GM12878 (cell line): ENCODE data around the gene STEAP3. TPM values are rescaled to one million over a fixed set of nuclear protein-coding genes. Genes with fewer than 3 reads are reported as not detected.

Experiments
- ATAC-seq: fragments of 200-7000 bp; cut with Tn5 transposase; 3 replicates; pipeline ENCODE4 v1.9.1; 2020; ENCODE audit warnings: mild to moderate bottlenecking, moderate library complexity
- BruUV-seq: library from RNA; stranded (reverse); fragments of 400-500 nt; replicated peaks from 2 replicates; lab custom pipeline; 2021; lab: Mats Ljungman, UMichigan
- CTCF ChIA-PET: fragments of 300-600 bp; sonication (Branson Sonifier 250); formaldehyde crosslinking; extraction: SDS; loops from one replicate; lab custom pipeline; 2021; ENCODE audit warnings: inconsistent platforms; lab: Yijun Ruan, JAX
- POLR2A ChIA-PET: fragments of 350-600 bp; formaldehyde crosslinking; extraction: SDS; loops from one replicate; lab custom pipeline; 2021; ENCODE audit warnings: inconsistent platforms; lab: Charles Lee
- RAD21 ChIA-PET: fragments of 300-600 bp; sonication (Branson Sonifier 250); formaldehyde crosslinking; loops from one replicate; lab custom pipeline; 2023; ENCODE audit warnings: antibody characterized with exemption; ENCODE audit not compliant: unreplicated experiment; lab: Charles Lee
- SMC1A ChIA-PET: fragments of 300-600 bp; sonication (Branson Sonifier 250); formaldehyde crosslinking; loops from one replicate; lab custom pipeline; 2023; ENCODE audit not compliant: unreplicated experiment, uncharacterized antibody; lab: Charles Lee
- DNase-seq: peaks from one replicate; pipeline ENCODE4 v3.0.0-alpha.2; 2011; ENCODE audit warnings: low read depth, low spot score
- FAIRE-seq: peaks from 3 replicates; lab custom pipeline; 2011; peaks lifted over from hg19 to GRCh38; lab: Jason Lieb, UNC
- H2AFZ ChIP-seq: 2 replicates; pipeline ENCODE4 v1.6.0; 2011; ENCODE audit warnings: low read depth, low read length, control low read depth; ENCODE audit not compliant: control insufficient read depth
- H3K27ac ChIP-seq: 2 replicates; pipeline ENCODE4 v1.5.1; 2011; ENCODE audit warnings: control low read depth; ENCODE audit not compliant: control insufficient read depth, insufficient read depth
- H3K27me3 ChIP-seq, 2 experiments: replicated peaks in 1 of 2; 2 replicates each; pipeline versions ENCODE4 v1.6.0 to v1.6.1; 2011; ENCODE audit warnings: low read length in 1 of 2; ENCODE audit not compliant: control insufficient read depth in 2 of 2, insufficient read depth in 2 of 2
- H3K36me3 ChIP-seq, 2 experiments: 2 replicates each; pipeline ENCODE4 v1.5.1; 2011; ENCODE audit warnings: low read length in 1 of 2; ENCODE audit not compliant: control insufficient read depth in 2 of 2, insufficient read depth in 2 of 2
- H3K4me1 ChIP-seq: 2 replicates; pipeline ENCODE4 v1.6.1; 2011; ENCODE audit warnings: mild to moderate bottlenecking, low read length, moderate library complexity, mixed read lengths; ENCODE audit not compliant: control insufficient read depth, insufficient read depth
- H3K4me2 ChIP-seq: 2 replicates; pipeline ENCODE4 v1.6.0; 2011; ENCODE audit warnings: control low read depth; ENCODE audit not compliant: control insufficient read depth, insufficient read depth
- H3K4me3 ChIP-seq: fragments of 200-600 bp; sonication (generic); 2 replicates; pipeline ENCODE4 v1.5.1; 2016
- H3K79me2 ChIP-seq: 2 replicates; pipeline ENCODE4 v1.6.0; 2011; ENCODE audit warnings: low read length; ENCODE audit not compliant: control insufficient read depth, insufficient read depth
- H3K9ac ChIP-seq: 2 replicates; pipeline ENCODE4 v1.8.0; 2011; ENCODE audit warnings: low read length, control low read depth, mixed read lengths; ENCODE audit not compliant: control insufficient read depth, insufficient read depth
- H3K9me3 ChIP-seq: replicated peaks from 3 replicates; pipeline ENCODE4 v1.5.1; 2011; ENCODE audit warnings: mild to moderate bottlenecking, low read length; ENCODE audit not compliant: control insufficient read depth, insufficient read depth
- H4K20me1 ChIP-seq: 2 replicates; pipeline ENCODE4 v1.6.0; 2011; ENCODE audit not compliant: control insufficient read depth, insufficient read depth
- BCL11A ChIP-seq: IDR thresholded peaks from 2 replicates; pipeline ENCODE4 v1.6.1; 2011; ENCODE audit warnings: low read depth, low read length
- CBFB ChIP-seq: IDR thresholded peaks from 2 replicates; pipeline ENCODE4 v1.6.1; 2016; ENCODE audit warnings: antibody characterized with exemption, low read depth
- CREB1 ChIP-seq: IDR thresholded peaks from 2 replicates; pipeline ENCODE4 v1.6.1; 2012; ENCODE audit warnings: low read depth, mild to moderate bottlenecking, inconsistent platforms
- ESRRA ChIP-seq: IDR thresholded peaks from 2 replicates; pipeline ENCODE4 v1.6.1; 2012; ENCODE audit warnings: mild to moderate bottlenecking, low read length, improper control_type of control experiment
- RFX5 ChIP-seq: IDR thresholded peaks from 2 replicates; pipeline ENCODE4 v1.6.1; 2011; ENCODE audit warnings: low read depth, low read length, improper control_type of control experiment
- SKIL ChIP-seq: fragments of 450-650 bp; IDR thresholded peaks from 2 replicates; pipeline ENCODE4 v1.6.1; 2017; ENCODE audit warnings: mild to moderate bottlenecking, low read depth, inconsistent platforms; ENCODE audit not compliant: poor library complexity, severe bottlenecking
- ZBED1 ChIP-seq: IDR thresholded peaks from 2 replicates; pipeline ENCODE4 v1.6.1; 2016; ENCODE audit warnings: borderline replicate concordance
- WGBS: methylation state at CpG from one replicate; pipeline ENCODE4 v1.1.6; 2016; ENCODE audit warnings: low lambda C conversion rate; ENCODE audit not compliant: insufficient replicate concordance, insufficient coverage; ENCODE audit errors: missing lambda C conversion rate; 5-methylcytosine and 5-hydroxymethylcytosine counted together
- in situ Hi-C: fragments of 300-500 bp; cut with MboI; formaldehyde crosslinking; loops from 9 replicates; pipeline ENCODE4 v1.14.3; 2018; ENCODE audit warnings: mixed read lengths
- intact Hi-C: fragments of 100-400 bp; cut with micrococcal nuclease; formaldehyde crosslinking; loops from one replicate; pipeline ENCODE4 v1.14.2; 2022; ENCODE audit not compliant: unreplicated experiment
- polyA plus RNA-seq, 11 experiments: library from polyadenylated mRNA; depleted of rRNA in 4 of 11; unstranded in 6 of 11; stranded (reverse) in 5 of 11; fragments of >200 nt; fragmentation: Nextera tagmentation in 4 of 11; fragmentation: Illumina TruSeq in 1 of 11; extraction: Ambion mirVana in 4 of 11; extraction: Trizol in 1 of 11; gene quantifications; 1 replicate in 1 of 11; 2 replicates in 10 of 11; pipeline versions ENCODE4 v1.2.1 to v1.2.3, GENCODE V29; 2011 to 2016; ENCODE audit warnings: inconsistent platforms in 2 of 11, missing spikeins in 2 of 11, low read depth in 1 of 11
- total RNA-seq, 4 experiments: library from RNA; depleted of rRNA in 3 of 4; stranded (reverse); fragments of >200 nt in 3 of 4; fragmentation: Illumina TruSeq in 1 of 4; extraction: Trizol in 1 of 4; gene quantifications; 2 replicates each; pipeline versions ENCODE4 v1.2.1 to v1.2.3, GENCODE V29; 2013 to 2021
- TF ChIP-seq, protein P1 (sequence below): IDR thresholded peaks from 2 replicates; pipeline ENCODE4 v1.6.1; 2012; ENCODE audit warnings: low read depth, low read length, improper control_type of control experiment
- TF ChIP-seq, protein P2 (sequence below): fragments of 450-650 bp; formaldehyde crosslinking; IDR thresholded peaks from 2 replicates; pipeline ENCODE4 v1.5.0; 2022; ENCODE audit warnings: mild to moderate bottlenecking, missing genetic modification characterization

Gene STEAP3
- total and polyA plus RNA-seq, 10 of the 15 experiments (the other 5 are each of a cell fraction or from before 2014, with no cell fraction given): 0.42 to 8.3 (median 4.8) TPM

- intact Hi-C loops: loop anchor here (5.0 kb wide), 1 partner anchor 279 kb away; no protein-coding TSS in a partner anchor
- RAD21 ChIA-PET: no interaction called here
- POLR2A ChIA-PET: no interaction called here
These were observed 82.6 kb downstream of the STEAP3 start for GRCh38 chr2:119306196-119306590.

More at GRCh38 chr2:119306196-119306590, 82.6 kb downstream of the STEAP3 start:
- H3K4me1 ChIP-seq: peaks cover 3% of the 10 kb centered on the region
- FAIRE-seq (no peak), ATAC-seq (no peak), DNase-seq (no peak)
- H3K27ac ChIP-seq: no peak overlapping the region
- H3K27me3 ChIP-seq: no peaks in the 10 kb centered on the region
- no peak overlapping the region for H2AFZ ChIP-seq
- TF ChIP-seq, protein P1, sequence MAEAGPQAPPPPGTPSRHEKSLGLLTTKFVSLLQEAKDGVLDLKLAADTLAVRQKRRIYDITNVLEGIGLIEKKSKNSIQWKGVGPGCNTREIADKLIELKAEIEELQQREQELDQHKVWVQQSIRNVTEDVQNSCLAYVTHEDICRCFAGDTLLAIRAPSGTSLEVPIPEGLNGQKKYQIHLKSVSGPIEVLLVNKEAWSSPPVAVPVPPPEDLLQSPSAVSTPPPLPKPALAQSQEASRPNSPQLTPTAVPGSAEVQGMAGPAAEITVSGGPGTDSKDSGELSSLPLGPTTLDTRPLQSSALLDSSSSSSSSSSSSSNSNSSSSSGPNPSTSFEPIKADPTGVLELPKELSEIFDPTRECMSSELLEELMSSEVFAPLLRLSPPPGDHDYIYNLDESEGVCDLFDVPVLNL: no peak
- TF ChIP-seq, protein P2, sequence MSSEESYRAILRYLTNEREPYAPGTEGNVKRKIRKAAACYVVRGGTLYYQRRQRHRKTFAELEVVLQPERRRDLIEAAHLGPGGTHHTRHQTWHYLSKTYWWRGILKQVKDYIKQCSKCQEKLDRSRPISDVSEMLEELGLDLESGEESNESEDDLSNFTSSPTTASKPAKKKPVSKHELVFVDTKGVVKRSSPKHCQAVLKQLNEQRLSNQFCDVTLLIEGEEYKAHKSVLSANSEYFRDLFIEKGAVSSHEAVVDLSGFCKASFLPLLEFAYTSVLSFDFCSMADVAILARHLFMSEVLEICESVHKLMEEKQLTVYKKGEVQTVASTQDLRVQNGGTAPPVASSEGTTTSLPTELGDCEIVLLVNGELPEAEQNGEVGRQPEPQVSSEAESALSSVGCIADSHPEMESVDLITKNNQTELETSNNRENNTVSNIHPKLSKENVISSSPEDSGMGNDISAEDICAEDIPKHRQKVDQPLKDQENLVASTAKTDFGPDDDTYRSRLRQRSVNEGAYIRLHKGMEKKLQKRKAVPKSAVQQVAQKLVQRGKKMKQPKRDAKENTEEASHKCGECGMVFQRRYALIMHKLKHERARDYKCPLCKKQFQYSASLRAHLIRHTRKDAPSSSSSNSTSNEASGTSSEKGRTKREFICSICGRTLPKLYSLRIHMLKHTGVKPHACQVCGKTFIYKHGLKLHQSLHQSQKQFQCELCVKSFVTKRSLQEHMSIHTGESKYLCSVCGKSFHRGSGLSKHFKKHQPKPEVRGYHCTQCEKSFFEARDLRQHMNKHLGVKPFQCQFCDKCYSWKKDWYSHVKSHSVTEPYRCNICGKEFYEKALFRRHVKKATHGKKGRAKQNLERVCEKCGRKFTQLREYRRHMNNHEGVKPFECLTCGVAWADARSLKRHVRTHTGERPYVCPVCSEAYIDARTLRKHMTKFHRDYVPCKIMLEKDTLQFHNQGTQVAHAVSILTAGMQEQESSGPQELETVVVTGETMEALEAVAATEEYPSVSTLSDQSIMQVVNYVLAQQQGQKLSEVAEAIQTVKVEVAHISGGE (CRISPR knock-in tag): no peak
- TF ChIP-seq RFX5 (no peak), CBFB (no peak), CREB1 (no peak), ESRRA (no peak), BCL11A (no peak), SKIL (no peak), ZBED1 (no peak)
- H4K20me1 ChIP-seq: no peaks in the 10 kb centered on the region
- in situ Hi-C loops: loop anchor here (5.0 kb wide), 1 partner anchor 424 kb away; no protein-coding TSS in a partner anchor
- no peaks in the 10 kb centered on the region for H3K36me3 ChIP-seq
- no peaks in the 10 kb centered on the region for H3K9me3 ChIP-seq
- SMC1A ChIA-PET: no interaction called here
- 82% methylated on average over 10 of the region's 10 CpGs for WGBS
- no peak overlapping the region for H3K9ac ChIP-seq
- CTCF ChIA-PET: no interaction called here
- H3K4me3 ChIP-seq: no peak overlapping the region
- H3K79me2 ChIP-seq: no peaks in the 10 kb centered on the region
- no TSS peak for BruUV-seq
- no peak overlapping the region for H3K4me2 ChIP-seq
